Activated T-helper 1 cell treated with anti-CD3 and anti-CD28 coated beads, Interleukin-12 subunit alpha, Interleukin-12 subunit beta, Interleukin-2, Interleukin-4 antibody, amounts not matched to agents 30 ng/mL and 10 ng/mL and 1 ng/mL, durations not matched to agents 14 hours and 24 hours and 36 hours (primary cell): Measurements from ENCODE around the gene SGCB. TPM values are rescaled to one million over a fixed set of nuclear protein-coding genes. Genes with fewer than 3 reads are reported as not detected.
"Not testable (repeated sequence)": the region's sequence is repeated elsewhere in the genome, so short reads cannot be mapped to it uniquely, and the experiment has no call there.

Experiments used
- DNase-seq: peaks from one replicate; pipeline ENCODE4 v3.0.0; 2021; ENCODE audit warnings: low spot score
- H3K27ac Mint-ChIP-seq: one replicate; pipeline ENCODE4 v1.8.0; 2021; ENCODE audit warnings: mild to moderate bottlenecking, mixed read lengths
- H3K27me3 Mint-ChIP-seq: one replicate; pipeline ENCODE4 v1.8.0; 2022; ENCODE audit warnings: mild to moderate bottlenecking, moderate library complexity, mixed read lengths; ENCODE audit not compliant: insufficient read depth
- H3K36me3 Mint-ChIP-seq: one replicate; pipeline ENCODE4 v1.8.0; 2021; ENCODE audit warnings: low read depth, mixed read lengths
- H3K4me1 Mint-ChIP-seq: one replicate; pipeline ENCODE4 v1.8.0; 2021; ENCODE audit warnings: low read depth, mixed read lengths
- H3K4me3 Mint-ChIP-seq: one replicate; pipeline ENCODE4 v1.8.0; 2021; ENCODE audit warnings: mild to moderate bottlenecking, moderate library complexity, mixed read lengths
- H3K9me3 Mint-ChIP-seq: one replicate; pipeline ENCODE4 v1.8.0; 2021; ENCODE audit warnings: mixed read lengths
- intact Hi-C: fragments of 100-400 bp; cut with micrococcal nuclease; formaldehyde crosslinking; loops from one replicate; pipeline ENCODE4 v1.15.1; 2024
- total RNA-seq: library from RNA; stranded (reverse); gene quantifications from 2 replicates; pipeline ENCODE4 v1.2.3, GENCODE V29; 2022

Gene SGCB, protein sequence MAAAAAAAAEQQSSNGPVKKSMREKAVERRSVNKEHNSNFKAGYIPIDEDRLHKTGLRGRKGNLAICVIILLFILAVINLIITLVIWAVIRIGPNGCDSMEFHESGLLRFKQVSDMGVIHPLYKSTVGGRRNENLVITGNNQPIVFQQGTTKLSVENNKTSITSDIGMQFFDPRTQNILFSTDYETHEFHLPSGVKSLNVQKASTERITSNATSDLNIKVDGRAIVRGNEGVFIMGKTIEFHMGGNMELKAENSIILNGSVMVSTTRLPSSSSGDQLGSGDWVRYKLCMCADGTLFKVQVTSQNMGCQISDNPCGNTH
- 13.9 and 14.4 TPM in 2 replicates for total RNA-seq

DNA sequence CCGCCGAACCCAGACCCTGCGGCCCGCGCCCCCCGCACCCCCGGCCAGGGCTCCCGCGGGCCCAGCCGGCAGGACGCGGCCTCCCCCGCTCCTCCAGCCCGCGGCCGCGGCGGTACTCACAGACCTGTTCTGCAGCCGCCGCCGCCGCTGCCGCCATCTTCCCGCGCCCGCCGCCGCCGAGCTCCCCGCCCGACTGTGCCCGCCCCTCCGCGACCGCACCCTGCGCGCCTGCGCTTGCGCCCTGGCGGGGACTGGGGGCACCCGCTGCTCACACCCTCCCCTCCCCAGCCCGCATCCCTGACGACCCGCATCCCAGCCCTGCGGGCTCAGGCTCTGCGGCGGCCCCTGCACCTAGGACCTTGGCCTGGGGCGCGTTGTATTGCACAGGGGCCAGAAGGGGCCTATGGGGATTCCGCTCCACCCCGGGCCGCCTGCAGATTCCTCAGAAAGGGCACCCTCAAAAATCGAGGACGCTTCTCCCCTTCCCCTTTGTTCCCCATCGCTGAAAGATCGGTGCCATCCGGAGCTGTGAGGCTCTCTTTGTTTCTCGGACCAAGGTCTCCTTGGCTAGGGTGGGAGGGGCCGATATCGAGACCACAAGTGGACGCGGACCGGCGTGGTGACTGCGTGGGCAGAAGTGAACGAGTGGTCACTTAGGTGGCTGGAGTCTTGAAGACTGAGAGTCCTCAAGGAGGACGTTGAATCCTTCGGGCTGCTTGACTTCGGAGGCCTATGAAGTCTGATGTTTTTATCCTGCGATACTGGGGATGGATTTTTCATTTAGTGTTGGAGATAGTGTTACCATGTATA is at the start of gene SGCB:
TSS of gene SGCB (minus strand) at position 197 of the 810 bp plus-strand sequence. CDS start at position 157, 40 bp downstream.
- DNase-seq = peak; percentile 71
- intact Hi-C loops = loop anchor here (1.0 to 10.0 kb wide), 3 partner anchors 12 to 686 kb away; no protein-coding TSS in a partner anchor
- peaks cover 3% of the 10 kb centered on the region for H3K36me3 Mint-ChIP-seq
- peak within 1 kb of the TSS; percentile 63 for H3K27ac Mint-ChIP-seq
- H3K27me3 Mint-ChIP-seq = peaks cover 17% of the 10 kb centered on the region
- H3K4me3 Mint-ChIP-seq = peak within 1 kb of the TSS; percentile 86
- H3K9me3 Mint-ChIP-seq = no peaks in the 10 kb centered on the region
- peaks cover 27% of the 10 kb centered on the region for H3K4me1 Mint-ChIP-seq

DNA sequence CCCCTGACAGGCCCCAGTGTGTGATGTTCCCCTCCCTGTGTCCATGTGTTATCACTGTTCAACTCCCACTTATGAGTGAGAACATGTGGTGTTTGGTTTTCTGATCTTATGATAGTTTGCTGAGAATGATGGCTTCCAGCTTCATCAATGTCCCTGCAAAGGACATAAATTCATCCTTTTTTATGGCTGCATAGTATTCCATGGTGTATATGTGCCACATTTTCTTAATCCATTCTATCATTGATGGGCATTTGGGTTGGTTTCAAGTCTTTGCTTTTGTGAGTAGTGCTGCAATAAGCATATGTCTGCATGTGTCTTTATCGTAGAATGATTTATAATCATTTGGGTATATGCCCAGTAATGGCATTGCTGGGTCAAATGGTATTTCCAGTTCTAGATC is 48.3 kb upstream of the SGCB start:
- H3K4me1 Mint-ChIP-seq, H3K36me3 Mint-ChIP-seq, H3K27me3 Mint-ChIP-seq, H3K9me3 Mint-ChIP-seq, H3K27ac Mint-ChIP-seq, intact Hi-C loops, DNase-seq, H3K4me3 Mint-ChIP-seq: not testable (repeated sequence)

DNA sequence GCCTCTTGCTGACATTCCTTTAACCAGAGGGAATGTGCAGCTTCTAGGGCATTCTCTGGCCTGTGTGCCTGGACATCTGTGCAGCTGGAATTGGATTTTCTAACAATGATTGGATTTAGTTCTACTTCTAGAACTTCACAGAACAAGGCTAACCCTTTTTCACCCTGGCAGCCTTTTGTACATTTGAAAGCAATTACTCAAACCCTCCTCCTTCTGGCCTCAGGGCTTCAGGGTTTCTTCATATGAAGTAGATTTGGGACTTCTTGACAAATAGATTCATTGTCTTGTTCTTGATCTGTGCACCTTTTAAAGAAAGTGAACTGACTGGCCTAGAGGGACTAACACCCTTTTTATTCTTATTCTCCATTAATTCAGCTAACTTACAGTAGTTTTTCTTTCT is 43.1 kb upstream of the SGCB start:
- no peaks in the 10 kb centered on the region for H3K9me3 Mint-ChIP-seq
- H3K4me1 Mint-ChIP-seq = no peaks in the 10 kb centered on the region
- H3K27ac Mint-ChIP-seq = no peak overlapping the region
- H3K36me3 Mint-ChIP-seq = no peaks in the 10 kb centered on the region
- H3K27me3 Mint-ChIP-seq = peaks cover 23% of the 10 kb centered on the region
- H3K4me3 Mint-ChIP-seq = no peak overlapping the region
- intact Hi-C loops = no loop called here
- DNase-seq = no peak

DNA sequence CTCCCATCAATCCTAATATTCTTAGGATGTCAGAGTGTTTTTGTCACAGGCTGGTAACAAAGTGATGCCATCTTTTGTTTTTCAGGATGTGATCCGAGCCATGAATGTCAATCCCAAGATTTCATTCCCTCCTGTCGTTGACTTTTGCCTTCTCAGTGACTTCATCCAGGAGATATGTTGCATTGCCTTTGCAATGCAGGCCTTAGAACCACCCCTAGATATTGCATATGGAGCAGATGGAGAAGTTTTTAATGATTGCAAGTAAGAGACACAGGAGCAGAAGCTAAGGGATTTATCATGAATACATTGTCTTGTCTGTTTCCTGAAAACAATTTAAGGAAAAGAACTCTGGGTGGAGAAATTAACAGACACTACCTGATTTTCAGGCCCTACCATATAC is 41.6 kb upstream of the SGCB start:
- H3K36me3 Mint-ChIP-seq = no peaks in the 10 kb centered on the region
- H3K4me3 Mint-ChIP-seq = no peak overlapping the region
- intact Hi-C loops = no loop called here
- H3K27ac Mint-ChIP-seq = no peak overlapping the region
- no peak for DNase-seq
- peaks cover 28% of the 10 kb centered on the region for H3K27me3 Mint-ChIP-seq
- H3K4me1 Mint-ChIP-seq = no peaks in the 10 kb centered on the region
- no peaks in the 10 kb centered on the region for H3K9me3 Mint-ChIP-seq

DNA sequence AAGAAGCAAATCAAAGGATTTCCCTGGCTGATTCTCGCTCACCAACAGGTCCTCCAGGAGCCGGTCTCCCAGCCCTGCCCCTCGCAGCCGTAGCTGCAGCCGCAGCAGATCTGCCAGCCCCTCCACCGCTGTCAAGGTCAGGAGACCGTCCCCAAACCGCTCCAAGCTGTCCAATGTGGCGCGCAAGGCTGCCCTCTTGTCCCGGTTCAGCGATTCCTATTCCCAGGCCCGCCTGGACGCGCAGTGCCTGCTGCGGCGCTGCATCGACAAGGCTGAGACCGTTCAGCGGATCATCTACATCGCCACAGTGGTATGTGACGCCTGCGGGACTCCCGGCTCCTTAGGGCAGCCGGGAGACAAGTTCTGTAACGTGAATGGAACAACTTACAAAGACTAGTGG is 38.6 kb upstream of the SGCB start:
- Mint-ChIP-seq H3K4me1 (no peaks in the 10 kb centered on the region), H3K27ac (no peak overlapping the region), H3K4me3 (no peak overlapping the region), H3K27me3 (peaks cover 35% of the 10 kb centered on the region), H3K36me3 (no peaks in the 10 kb centered on the region), H3K9me3 (no peaks in the 10 kb centered on the region)
- intact Hi-C loops = no loop called here
- DNase-seq = no peak

DNA sequence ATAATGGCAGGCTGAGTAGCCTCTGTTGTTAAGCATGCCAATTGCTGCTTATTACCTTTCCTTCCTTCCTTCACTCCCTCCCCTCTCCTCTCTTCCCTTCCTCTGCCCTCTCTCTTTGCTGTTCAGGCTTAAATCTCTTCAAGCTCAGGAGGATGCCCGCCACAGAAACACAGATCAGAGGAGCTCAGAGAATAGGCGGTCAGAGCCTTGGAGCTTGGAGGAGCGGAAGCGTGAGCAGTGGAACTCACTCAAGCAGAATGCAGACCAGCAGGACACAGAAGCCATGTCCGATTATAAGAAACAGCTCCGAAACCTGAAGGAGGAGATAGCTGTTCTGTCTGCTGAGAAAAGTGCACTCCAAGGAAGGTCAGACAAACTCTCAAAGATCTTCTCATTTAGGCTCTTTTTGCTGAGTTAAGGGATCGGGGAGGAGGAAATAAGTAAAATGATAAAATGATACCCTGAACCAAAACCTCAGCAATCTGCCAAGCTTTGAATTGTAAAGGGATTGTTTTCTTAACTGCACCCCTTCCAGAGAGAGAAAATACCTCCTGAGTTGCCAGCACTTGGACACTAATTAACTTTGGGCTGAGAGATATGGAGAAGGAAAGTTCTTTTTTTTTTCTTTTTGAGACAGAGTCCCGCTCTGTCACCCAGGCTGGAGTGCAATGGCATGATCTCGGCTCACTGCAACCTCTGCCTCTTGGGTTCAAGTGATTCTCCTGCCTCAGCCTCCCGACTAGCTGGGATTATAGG is 33.9 kb upstream of the SGCB start:
- no peak overlapping the region for H3K27ac Mint-ChIP-seq
- H3K36me3 Mint-ChIP-seq = no peaks in the 10 kb centered on the region

DNA sequence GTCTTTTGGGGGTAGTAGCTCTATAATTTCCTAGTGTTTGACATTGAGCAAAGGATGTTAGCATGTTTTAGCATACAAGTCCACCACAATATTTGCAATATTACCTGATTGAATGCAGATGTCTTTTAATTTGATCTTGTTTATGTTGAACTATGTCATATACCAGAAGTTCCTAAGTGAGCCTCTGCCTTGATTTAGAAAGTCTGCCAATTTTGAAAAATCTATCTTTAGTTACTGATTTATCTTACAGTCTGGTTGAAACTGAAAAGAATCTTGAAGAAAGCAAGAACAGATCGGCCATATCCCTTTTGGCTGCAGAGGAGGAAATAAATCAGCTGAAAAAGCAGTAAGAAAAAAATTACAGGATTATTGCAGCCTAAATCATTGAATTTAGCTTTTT is 31.5 kb upstream of the SGCB start:
- intact Hi-C loops = no loop called here
- no peaks in the 10 kb centered on the region for H3K36me3 Mint-ChIP-seq
- H3K4me3 Mint-ChIP-seq = no peak overlapping the region
- peaks cover 4% of the 10 kb centered on the region for H3K9me3 Mint-ChIP-seq
- no peak overlapping the region for H3K27ac Mint-ChIP-seq
- DNase-seq = no peak
- peaks cover 9% of the 10 kb centered on the region for H3K27me3 Mint-ChIP-seq
- H3K4me1 Mint-ChIP-seq = no peaks in the 10 kb centered on the region

More for the DNA sequence above, 33.9 kb upstream of the SGCB start:
- no peak for DNase-seq
- intact Hi-C loops = no loop called here
- H3K4me1 Mint-ChIP-seq = no peaks in the 10 kb centered on the region
- peaks cover 19% of the 10 kb centered on the region for H3K27me3 Mint-ChIP-seq
- peaks cover 4% of the 10 kb centered on the region for H3K9me3 Mint-ChIP-seq
- H3K4me3 Mint-ChIP-seq = no peak overlapping the region

DNA sequence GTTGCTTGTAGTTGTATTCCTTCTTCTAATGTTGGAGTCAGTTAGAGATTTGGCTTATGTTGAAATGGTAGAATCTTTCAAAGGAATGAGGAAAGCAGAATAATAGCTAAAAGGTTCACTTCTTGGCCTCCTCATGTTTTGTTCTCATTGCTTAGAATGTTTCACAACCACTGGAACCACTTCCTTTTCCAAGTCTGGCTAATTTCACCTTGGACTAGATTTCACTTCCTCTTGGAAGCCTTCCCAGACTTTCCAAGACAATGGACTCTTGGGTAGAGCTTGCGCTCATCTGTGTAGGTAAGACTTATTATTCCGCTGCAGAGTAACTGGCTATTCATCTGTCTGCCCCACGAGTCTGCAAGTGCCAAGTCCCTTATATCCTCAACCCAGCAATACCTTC is 21.3 kb upstream of the SGCB start:
- Mint-ChIP-seq H3K27me3 (peaks cover 25% of the 10 kb centered on the region), H3K27ac (no peak overlapping the region), H3K36me3 (no peaks in the 10 kb centered on the region), H3K4me3 (no peak overlapping the region), H3K4me1 (no peaks in the 10 kb centered on the region), H3K9me3 (no peaks in the 10 kb centered on the region)
- intact Hi-C loops = no loop called here
- DNase-seq = no peak

DNA sequence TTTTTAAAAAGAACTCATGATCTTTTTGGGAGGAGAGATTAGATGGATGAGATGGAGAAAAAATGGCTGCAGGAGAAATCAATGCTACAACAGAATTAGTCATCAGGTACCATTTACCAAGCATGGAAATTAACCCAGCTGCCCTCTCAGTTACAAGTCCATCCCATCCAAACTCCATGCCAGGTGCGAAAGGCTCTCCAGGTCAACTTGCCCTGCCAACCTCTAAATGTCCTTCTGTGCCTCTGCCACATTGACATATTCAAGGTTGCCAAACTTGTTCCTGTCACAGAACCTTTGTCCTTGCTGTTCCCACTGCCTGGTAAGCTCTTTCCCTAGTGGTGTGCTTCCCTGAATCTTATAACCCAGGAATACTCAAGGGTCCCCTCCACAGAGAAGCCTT is 20.2 kb upstream of the SGCB start:
- Mint-ChIP-seq H3K27me3 (peaks cover 29% of the 10 kb centered on the region), H3K4me1 (no peaks in the 10 kb centered on the region), H3K4me3 (no peak overlapping the region), H3K36me3 (no peaks in the 10 kb centered on the region), H3K27ac (no peak overlapping the region), H3K9me3 (no peaks in the 10 kb centered on the region)
- DNase-seq = no peak
- intact Hi-C loops = no loop called here

DNA sequence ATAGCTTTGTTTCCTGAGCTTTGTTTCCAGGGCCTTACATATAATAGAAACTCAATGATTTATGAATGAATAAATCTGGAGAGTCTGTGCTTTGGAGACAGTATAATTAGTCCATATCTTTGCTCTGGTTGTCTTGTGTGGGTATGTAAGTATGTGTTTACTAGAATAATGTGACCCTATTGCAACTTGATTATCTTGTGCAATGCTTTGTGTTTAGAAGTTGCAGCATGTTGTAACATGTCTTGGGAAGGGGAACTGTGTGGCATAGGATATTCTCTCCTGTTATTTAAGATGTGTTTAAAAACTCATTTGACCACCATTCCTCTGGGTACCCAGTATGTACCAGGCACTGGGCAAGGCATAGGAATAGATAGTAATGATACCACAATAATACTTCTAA is 19.1 kb upstream of the SGCB start:
- intact Hi-C loops = no loop called here
- no peak for DNase-seq
- Mint-ChIP-seq H3K27ac (no peak overlapping the region), H3K27me3 (peaks cover 38% of the 10 kb centered on the region), H3K36me3 (no peaks in the 10 kb centered on the region), H3K4me3 (no peak overlapping the region), H3K4me1 (peaks cover 4% of the 10 kb centered on the region), H3K9me3 (no peaks in the 10 kb centered on the region)

DNA sequence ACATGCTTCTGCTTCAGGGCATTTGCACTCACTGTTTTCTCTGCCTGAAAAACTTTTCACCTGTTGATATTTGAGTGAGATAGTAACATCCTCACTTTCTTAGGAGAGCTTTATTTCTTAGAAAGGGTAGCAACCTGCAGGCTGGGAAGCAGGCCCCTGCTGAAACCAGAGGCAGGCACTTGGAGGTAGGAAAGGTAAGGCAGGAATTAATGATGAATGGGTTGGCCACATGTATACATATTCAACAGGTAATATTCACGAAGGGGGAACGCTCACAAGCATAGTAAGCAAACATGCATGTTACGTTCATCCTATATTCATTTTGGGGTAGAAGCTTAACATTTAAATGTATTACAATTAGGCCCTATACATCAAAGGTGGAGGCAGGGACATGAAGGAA is 16.2 kb upstream of the SGCB start:
- peaks cover 56% of the 10 kb centered on the region for H3K27me3 Mint-ChIP-seq

DNA sequence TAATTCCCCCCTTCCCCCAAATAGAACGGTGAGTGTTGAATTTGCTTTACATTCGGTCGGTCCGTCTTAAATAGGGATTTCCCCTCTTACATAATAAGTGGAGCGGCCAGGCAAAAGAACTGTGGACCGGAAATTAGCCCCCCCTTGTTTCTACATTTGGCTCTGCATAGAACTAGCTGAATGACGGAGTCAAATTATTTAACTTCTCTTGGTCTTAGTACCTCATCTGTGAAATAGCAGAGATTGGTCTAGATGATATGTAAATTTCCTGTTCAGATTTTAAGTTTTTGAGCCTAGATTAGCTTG is 14.3 kb upstream of the SGCB start:
- peaks cover 9% of the 10 kb centered on the region for H3K4me1 Mint-ChIP-seq
- no peaks in the 10 kb centered on the region for H3K36me3 Mint-ChIP-seq
- intact Hi-C loops = no loop called here
- H3K9me3 Mint-ChIP-seq = no peaks in the 10 kb centered on the region
- H3K27me3 Mint-ChIP-seq = peaks cover 69% of the 10 kb centered on the region
- H3K4me3 Mint-ChIP-seq = no peak overlapping the region
- DNase-seq = no peak
- H3K27ac Mint-ChIP-seq = no peak overlapping the region

More for the DNA sequence above, 16.2 kb upstream of the SGCB start:
- Mint-ChIP-seq H3K9me3 (no peaks in the 10 kb centered on the region), H3K27ac (no peak overlapping the region), H3K4me1 (peaks cover 9% of the 10 kb centered on the region), H3K36me3 (no peaks in the 10 kb centered on the region), H3K4me3 (no peak overlapping the region)
- intact Hi-C loops = no loop called here
- DNase-seq = no peak
